Heart left ventricle (tissue), 16 donors: ENCODE measurements around the gene CYP2A13. TPM values are rescaled to one million over a fixed set of nuclear protein-coding genes. Genes with fewer than 3 reads are reported as not detected.
"Not testable (repeated sequence)": the region's sequence is repeated elsewhere in the genome, so short reads cannot be mapped to it uniquely, and the experiment has no call there.

Experiments
- ATAC-seq, 4 donors: fragments of 200-7000 bp; cut with Tn5 transposase; one replicate each; pipeline ENCODE4 v1.9.1; 2020 to 2022; ENCODE audit warnings: moderate library complexity in 4 of 4, mild to moderate bottlenecking in 3 of 4, moderate number of reproducible peaks in 1 of 4
- DNase-seq, 5 donors: peaks; one replicate each; pipeline ENCODE4 v3.0.0-alpha.2; 2020
- H3K27ac ChIP-seq, 12 donors: fragments of 200-600 bp; sonication (generic) in 4 of 12; one replicate each; pipeline versions ENCODE4 v1.5.0 to v1.8.0; 2016 to 2022; ENCODE audit warnings: mild to moderate bottlenecking in 2 of 12
- H3K27me3 ChIP-seq, 9 donors: fragments of 200-600 bp; sonication (generic) in 2 of 9; one replicate each; pipeline versions ENCODE4 v1.5.1 to v1.8.0; 2016 to 2022; ENCODE audit warnings: mild to moderate bottlenecking in 3 of 9
- H3K36me3 ChIP-seq, 9 donors: fragments of 200-600 bp; sonication (generic) in 2 of 9; one replicate each; pipeline versions ENCODE4 v1.5.0 to v1.8.0; 2018 to 2022; ENCODE audit warnings: mild to moderate bottlenecking in 2 of 9
- H3K4me1 ChIP-seq, 12 donors: fragments of 200-600 bp; sonication (generic) in 4 of 12; one replicate each; pipeline versions ENCODE4 v1.5.0 to v1.8.0; 2016 to 2022; ENCODE audit warnings: mild to moderate bottlenecking in 3 of 12
- H3K4me3 ChIP-seq, 12 donors: fragments of 200-600 bp; sonication (generic) in 4 of 12; one replicate each; pipeline versions ENCODE4 v1.5.0 to v1.8.0; 2017 to 2022; ENCODE audit warnings: mild to moderate bottlenecking in 9 of 12, moderate library complexity in 4 of 12
- H3K9me3 ChIP-seq, 12 donors: fragments of 200-600 bp; sonication (generic) in 4 of 12; one replicate each; pipeline versions ENCODE4 v1.5.0 to v1.8.0; 2016 to 2022; ENCODE audit warnings: mild to moderate bottlenecking in 1 of 12
- POLR2A ChIP-seq, 2 donors: fragments of 450-650 bp; IDR thresholded peaks; one replicate each; pipeline ENCODE4 v1.6.1; 2017; ENCODE audit warnings: antibody characterized with exemption in 2 of 2, mild to moderate bottlenecking in 2 of 2, moderate library complexity in 2 of 2
- WGBS, 4 donors: extraction: QIAGEN DNeasy Blood & Tissue Kit in 2 of 4; methylation state at CpG; one replicate each; pipeline versions ENCODE4 v1.1.5 to v1.1.7; 2013 to 2018; 5-methylcytosine and 5-hydroxymethylcytosine counted together
- intact Hi-C, 10 donors: fragments of 100-400 bp; cut with DNase I; formaldehyde crosslinking; loops; one replicate each; pipeline versions ENCODE4 v1.11.1 to v1.14.2; 2022
- polyA plus RNA-seq, 2 donors: library from polyadenylated mRNA; stranded (reverse); fragments of 200-250 nt; gene quantifications; one replicate each; pipeline ENCODE4 v1.2.3, GENCODE V29; 2013
- total RNA-seq, 9 donors: library from RNA; depleted of rRNA in 2 of 9; stranded (reverse); fragments of >200 nt in 2 of 9; fragmentation: NEBNext Ultra II Directional in 3 of 9; extraction: Animal tissue kit (Norgen Biotek cat#: 25700) in 3 of 9; gene quantifications; one replicate each; pipeline versions ENCODE4 v1.1.0 to v1.2.4, GENCODE V29; 2016 to 2023
- TF ChIP-seq, protein P1 (sequence below), 12 donors: fragments of 200-600 bp; sonication (generic) in 4 of 12; IDR thresholded peaks; one replicate each; pipeline versions ENCODE4 v1.5.0 to v1.8.0; 2018 to 2022; ENCODE audit warnings: antibody characterized with exemption in 12 of 12, mild to moderate bottlenecking in 5 of 12
- donor health status: ischemic (EF 13 %, LVEDD 7.1; RV severe dilation, severe dysfunction).
- donor health status: healthy with polysubstance abuse.
- donor health status: DM: no; HTN: yes; CAD: no.
- donor health status: DM: no; HTN: no; CAD: no.
- donor health status: ischemic (EF 25% LVEDD 6.9; RV normal size, moderate dysfunction).
- donor health status: ischemic (EF 25% LVEDD 5.7; RV mildly dilated, moderate dysfunction).
- donor health status: healthy.
- donor health status: DM: yes; HTN: yes; CAD: no.
- donor health status: ischemic (EF 35%, LVEDD 5.7; RV mildly dilated, moderate dysfunction).
- donor health status: nonischemic (EF 11% LVEDD 7.7; RV severe dilation, severe dysfunction).
- donor health status: DM: yes; HTN: yes; CAD: no.
- donor health status: PGD.
- donor health status: ischemic (EF 29% LVEDD 5.4; RV normal size, mild dysfunction).
- donor health status: nonischemic (EF 23%, LVEDD 6.1; RV moderate dilation, normal function).

Gene CYP2A13
- total and polyA plus RNA-seq, 11 donors: not detected

GRCh38 chr19:41112728-41113290 is 24.6 kb downstream of the CYP2A13 start:
- DNase-seq: no peak
- 76 to 83% (median 77%) methylated on average over 7 of the region's 7 CpGs for WGBS, 4 donors
- H3K9me3 ChIP-seq: no peaks in the 10 kb centered on the region
- no peaks in the 10 kb centered on the region for H3K36me3 ChIP-seq
- intact Hi-C loops: no loop called here
- ATAC-seq: no peak
- H3K27ac ChIP-seq: no peak overlapping the region
- H3K4me1 ChIP-seq: no peaks in the 10 kb centered on the region
- TF ChIP-seq, protein P1, sequence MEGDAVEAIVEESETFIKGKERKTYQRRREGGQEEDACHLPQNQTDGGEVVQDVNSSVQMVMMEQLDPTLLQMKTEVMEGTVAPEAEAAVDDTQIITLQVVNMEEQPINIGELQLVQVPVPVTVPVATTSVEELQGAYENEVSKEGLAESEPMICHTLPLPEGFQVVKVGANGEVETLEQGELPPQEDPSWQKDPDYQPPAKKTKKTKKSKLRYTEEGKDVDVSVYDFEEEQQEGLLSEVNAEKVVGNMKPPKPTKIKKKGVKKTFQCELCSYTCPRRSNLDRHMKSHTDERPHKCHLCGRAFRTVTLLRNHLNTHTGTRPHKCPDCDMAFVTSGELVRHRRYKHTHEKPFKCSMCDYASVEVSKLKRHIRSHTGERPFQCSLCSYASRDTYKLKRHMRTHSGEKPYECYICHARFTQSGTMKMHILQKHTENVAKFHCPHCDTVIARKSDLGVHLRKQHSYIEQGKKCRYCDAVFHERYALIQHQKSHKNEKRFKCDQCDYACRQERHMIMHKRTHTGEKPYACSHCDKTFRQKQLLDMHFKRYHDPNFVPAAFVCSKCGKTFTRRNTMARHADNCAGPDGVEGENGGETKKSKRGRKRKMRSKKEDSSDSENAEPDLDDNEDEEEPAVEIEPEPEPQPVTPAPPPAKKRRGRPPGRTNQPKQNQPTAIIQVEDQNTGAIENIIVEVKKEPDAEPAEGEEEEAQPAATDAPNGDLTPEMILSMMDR (IDR thresholded peaks at IDR 0.05): no peak
- no peak for TF ChIP-seq POLR2A (IDR thresholded peaks at IDR 0.05)
- no peak overlapping the region for H3K4me3 ChIP-seq
- peaks cover 0 to 25% (median 0%) of the 10 kb centered on the region in 9 donors for H3K27me3 ChIP-seq

- DNase-seq (no peak), ATAC-seq (no peak)
- Histone ChIP-seq H3K4me1 (no peaks in the 10 kb centered on the region), H3K27ac (no peak within 1 kb of the TSS), H3K9me3 (no peaks in the 10 kb centered on the region), H3K27me3 (peaks cover 0 to 25% (median 0%) of the 10 kb centered on the region in 9 donors), H3K36me3 (no peaks in the 10 kb centered on the region), H3K4me3 (no peak within 1 kb of the TSS)
- WGBS, 4 donors: 67 to 76% (median 72%) methylated on average over 7 of the region's 7 CpGs
- TF ChIP-seq POLR2A (IDR thresholded peaks at IDR 0.05): no peak
- TF ChIP-seq, protein P1 (IDR thresholded peaks at IDR 0.05): no peak
- intact Hi-C loops: no loop called here
These were observed 25.9 kb downstream of the CYP2A13 start, which contains the start of gene CYP2F1 for GRCh38 chr19:41114132-41114531. Gene CYP2F1 (plus strand): TSS chr19:41114432. CDS start chr19:41116189, 1,757 bp downstream.

GRCh38 chr19:41116261-41116660 is 28.0 kb downstream of the CYP2A13 start:
- Histone ChIP-seq H3K27me3 (peaks cover 0 to 25% (median 0%) of the 10 kb centered on the region in 9 donors), H3K27ac (no peak overlapping the region), H3K36me3 (no peaks in the 10 kb centered on the region), H3K4me1 (no peaks in the 10 kb centered on the region), H3K4me3 (no peak overlapping the region), H3K9me3 (no peaks in the 10 kb centered on the region)
- DNase-seq (no peak), ATAC-seq (no peak)
- intact Hi-C loops: no loop called here
- TF ChIP-seq, protein P1 (IDR thresholded peaks at IDR 0.05): no peak
- no peak for TF ChIP-seq POLR2A (IDR thresholded peaks at IDR 0.05)
- WGBS, 4 donors: 72 to 75% (median 74%) methylated on average over 6 to 8 of the region's 8 CpGs

- DNase-seq, H3K27me3 ChIP-seq, ATAC-seq, intact Hi-C loops, H3K4me1 ChIP-seq, H3K4me3 ChIP-seq, H3K27ac ChIP-seq, H3K9me3 ChIP-seq, H3K36me3 ChIP-seq: not testable (repeated sequence)
- WGBS, 4 donors: 75 to 82% (median 78%) methylated on average over 18 to 38 of the region's 41 CpGs
These were observed 33.0 kb downstream of the CYP2A13 start for GRCh38 chr19:41120929-41121911.

DNA sequence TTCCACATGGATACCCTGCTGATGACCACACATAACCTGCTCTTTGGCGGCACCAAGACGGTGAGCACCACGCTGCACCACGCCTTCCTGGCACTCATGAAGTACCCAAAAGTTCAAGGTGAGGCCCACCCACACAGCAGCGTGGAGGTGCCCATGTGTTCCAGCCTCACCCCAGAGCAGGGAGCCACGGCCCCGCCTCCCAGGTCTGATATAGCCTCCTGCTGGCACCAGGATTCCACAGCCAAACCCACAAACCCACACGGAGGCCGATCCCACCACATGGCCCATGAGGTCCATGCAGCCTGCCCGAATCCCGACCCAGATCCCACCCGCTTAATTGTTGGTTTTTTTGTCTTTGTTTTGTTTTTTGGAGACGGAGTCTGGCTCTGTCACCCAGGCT is 34.6 kb downstream of the CYP2A13 start:
- H3K9me3 ChIP-seq, H3K4me1 ChIP-seq, H3K4me3 ChIP-seq, H3K36me3 ChIP-seq, ATAC-seq, H3K27ac ChIP-seq, intact Hi-C loops, DNase-seq, H3K27me3 ChIP-seq: not testable (repeated sequence)
- WGBS, 4 donors: 89 to 95% (median 92%) methylated on average over 10 to 13 of the region's 13 CpGs
